GM19351 (cell line): ENCODE results near the gene SRGAP2B.
A peak's percentile ranks its signal among the peaks of the same experiment; 100 is the strongest.
"Not testable (repeated sequence)": the region's sequence is repeated elsewhere in the genome, so short reads cannot be mapped to it uniquely, and the experiment has no call there.

ENCODE experiments used
- ATAC-seq: cut with Tn5 transposase; IDR thresholded peaks from one replicate; pipeline ENCODE4 v1.9.1; 2021; ENCODE audit warnings: mild to moderate bottlenecking, moderate library complexity; ENCODE audit not compliant: unreplicated experiment

Gene SRGAP2B

DNA sequence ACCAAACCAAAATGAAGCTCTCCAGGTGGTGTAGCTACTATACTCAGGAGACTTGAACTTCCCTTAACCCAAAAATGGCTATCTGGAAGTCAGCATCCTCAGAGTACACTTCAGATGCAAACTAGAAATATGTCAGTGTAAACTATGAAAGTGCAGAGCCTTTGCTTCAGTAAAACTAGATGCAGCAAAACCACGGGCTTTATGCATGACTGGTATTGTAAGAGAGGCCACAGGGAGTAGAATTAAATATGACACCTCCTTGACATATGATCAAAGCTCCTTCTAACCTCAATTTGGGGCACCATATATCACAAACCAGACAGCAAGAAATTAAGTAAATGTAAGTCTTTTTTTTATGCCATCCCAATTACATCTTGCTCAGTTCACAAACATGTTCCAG is 47.6 kb downstream of the SRGAP2B start:
- ATAC-seq: peak; percentile 86

DNA sequence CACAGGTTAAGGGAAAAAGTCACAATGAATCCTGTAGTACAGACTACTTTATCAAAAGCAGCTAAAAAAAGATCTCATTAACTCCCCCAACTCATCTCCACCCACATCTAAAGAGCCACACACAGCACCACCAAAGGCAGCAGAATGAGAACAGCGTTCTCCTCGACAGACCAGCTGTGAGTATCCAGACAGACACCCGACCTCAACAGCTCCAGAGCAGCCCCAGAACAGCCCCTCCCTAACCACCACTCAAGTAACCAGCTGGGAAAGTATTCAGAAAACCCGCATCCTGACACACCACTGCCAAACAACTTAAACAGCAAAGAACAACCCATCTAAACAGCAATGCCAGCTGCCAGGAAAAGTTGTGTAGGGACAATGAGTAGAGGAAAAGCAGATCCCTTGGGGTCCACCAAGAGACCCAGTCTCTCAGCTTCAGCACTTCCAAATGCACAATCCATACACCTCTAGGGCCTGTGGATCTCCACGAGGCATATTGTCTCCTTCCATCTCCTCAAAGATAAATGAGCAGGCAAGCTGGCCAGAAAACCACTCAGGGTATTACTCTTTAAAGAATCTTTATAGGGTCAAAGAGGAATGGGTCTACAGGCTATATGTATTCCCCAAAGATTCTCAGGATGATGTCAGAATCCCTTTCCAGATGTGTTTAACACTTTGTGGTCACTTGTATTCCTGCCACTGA is 49.4 kb downstream of the SRGAP2B start:
- not testable (repeated sequence) for ATAC-seq

DNA sequence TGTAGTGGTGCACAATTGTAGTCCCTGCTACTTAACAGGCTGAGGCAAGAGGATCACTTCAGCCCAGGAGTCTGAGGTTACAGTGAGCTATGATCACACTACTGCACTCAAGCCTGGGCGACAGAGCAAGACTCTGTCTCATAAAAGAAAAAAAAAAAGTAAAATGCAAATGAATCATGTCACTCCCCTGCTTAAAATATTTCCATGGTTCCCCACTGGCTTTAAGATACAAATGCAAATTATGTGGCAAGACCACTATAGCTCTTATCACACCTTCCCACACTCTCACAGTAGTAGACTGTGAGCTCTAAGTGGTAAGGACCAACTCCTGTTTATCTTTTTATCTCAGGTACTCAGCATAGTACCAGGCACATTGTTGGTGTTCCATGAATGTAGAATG is 53.6 kb downstream of the SRGAP2B start:
- ATAC-seq: peak; percentile 94

DNA sequence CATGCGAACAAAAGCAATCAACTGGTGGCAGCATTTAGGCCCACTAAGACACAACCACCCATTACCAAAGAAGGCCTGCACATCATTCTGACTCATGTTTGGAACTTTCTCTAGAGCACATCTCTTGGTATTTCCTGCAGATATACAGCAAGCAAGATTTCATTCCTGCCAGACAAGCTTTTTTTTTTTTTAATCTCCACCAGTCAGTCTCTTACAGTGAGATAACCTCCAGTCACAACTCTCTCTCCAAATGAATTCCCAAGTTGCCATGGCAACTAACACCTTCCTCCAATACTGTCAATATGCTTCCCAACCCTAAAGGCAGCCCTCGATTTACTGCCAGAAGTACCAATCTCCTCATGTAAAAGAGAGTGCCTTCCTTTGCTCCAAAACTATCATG is 59.1 kb downstream of the SRGAP2B start:
- not testable (repeated sequence) for ATAC-seq

DNA sequence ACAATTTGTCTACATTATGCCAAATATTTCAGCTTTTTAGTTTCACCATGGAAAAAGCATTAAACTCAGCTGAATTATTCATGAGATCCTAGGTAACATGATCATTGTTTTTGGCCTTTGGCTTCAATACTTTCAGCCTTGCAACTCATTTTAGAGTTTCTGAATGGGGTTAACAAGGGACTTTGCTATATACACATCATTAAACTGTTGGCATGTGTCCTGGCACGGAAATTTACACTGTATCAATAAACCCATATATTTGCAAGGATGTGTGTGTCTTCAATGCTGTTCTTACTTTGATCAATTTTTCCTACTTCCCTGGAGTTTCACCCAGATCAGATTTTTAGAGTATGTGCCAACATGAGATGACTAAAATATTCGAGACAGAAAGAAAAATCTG is 61.6 kb downstream of the SRGAP2B start:
- not testable (repeated sequence) for ATAC-seq

DNA sequence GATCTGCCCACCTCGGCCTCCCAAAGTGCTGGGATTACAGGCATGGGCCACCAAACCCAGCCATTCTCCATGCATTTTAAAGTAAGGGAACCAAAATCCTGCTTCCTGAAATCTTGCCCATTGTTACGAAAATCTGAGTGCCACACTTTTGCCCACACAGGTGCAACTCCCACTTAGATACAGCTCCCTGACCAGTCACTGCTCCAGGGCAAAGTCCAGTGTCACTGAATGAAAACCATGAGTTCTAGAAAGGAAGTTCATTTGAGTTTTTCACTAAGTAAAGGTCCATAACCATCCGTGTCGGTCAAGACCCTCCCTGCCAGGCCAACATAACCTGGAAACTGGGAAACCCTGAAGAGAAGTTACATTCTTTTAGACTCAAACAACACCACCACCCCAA is 67.9 kb downstream of the SRGAP2B start:
- ATAC-seq: not testable (repeated sequence)

DNA sequence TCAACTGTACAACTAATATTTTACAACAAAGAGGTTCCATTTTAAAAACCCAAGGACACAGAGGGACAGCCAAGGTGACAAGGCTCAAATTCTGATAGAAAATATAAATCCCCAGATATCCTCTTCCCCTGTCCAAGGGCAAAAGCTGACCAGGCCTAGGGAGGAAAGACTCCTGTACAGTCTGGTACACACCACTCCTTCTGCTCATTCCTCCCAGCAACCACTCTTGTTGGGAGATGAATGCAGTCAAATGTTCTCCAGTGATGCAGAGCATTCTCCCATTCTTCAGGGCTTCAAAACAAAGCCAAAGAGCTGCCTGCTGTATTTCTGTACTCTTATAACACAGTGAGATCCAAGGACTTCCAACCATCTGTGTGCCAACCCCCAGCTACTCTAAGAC is 69.8 kb downstream of the SRGAP2B start:
- not testable (repeated sequence) for ATAC-seq

DNA sequence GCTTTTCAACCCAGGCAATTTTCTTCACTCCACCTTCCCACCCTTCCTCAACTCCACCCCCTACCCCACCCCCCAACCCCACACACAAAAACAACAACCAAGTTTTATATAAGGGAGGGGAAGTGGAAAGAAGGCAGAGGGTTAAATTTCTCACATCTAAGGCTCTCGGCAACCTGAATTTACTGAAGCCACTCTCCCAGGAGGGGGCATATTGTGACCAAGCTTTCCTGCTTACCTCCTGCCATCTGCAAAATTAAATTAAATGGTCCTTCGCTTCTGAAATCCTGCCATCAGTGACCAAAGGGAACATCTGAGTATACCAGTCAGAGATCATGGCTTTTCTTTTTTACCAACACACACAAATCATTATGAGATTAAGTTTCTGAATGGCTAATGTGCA is 72.9 kb downstream of the SRGAP2B start:
- not testable (repeated sequence) for ATAC-seq

DNA sequence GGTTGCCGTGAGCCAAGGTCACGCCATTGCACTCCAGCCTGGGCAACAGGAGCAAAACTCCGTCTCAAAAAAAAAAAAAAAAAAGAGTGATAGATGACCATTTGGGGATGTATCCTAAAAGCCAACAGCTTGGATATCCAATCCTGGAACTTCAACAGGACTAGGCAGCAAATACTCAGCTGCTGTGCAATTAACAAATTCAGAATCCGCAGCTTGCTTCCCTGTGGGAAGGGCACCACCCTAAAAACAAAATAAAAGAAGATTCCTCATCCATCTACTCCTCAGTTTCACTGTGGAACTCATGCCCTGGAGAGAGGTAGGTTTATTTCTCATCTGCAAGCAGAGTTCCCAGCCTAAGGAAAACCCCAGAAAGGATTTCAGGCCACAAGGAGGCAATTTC is 73.4 kb downstream of the SRGAP2B start:
- not testable (repeated sequence) for ATAC-seq

DNA sequence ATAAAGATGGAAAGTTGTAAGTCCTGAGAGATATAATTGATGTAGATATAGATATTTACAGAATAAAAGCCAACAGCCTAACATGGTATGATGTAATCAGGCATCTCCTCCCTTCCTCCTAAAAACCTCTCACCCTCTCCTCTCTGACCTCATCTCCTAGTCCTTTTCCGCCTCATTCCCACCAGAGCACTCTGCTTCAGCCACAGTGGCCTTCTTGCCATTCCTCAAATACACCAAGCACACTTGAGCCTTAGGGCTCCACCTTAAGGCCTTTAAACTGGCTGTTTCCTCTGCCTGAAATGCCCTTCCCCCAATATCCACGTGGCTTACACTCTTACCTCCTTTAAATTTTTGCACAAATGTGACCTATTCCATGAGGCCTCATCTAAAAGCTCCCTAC is 75.4 kb downstream of the SRGAP2B start:
- ATAC-seq: not testable (repeated sequence)

DNA sequence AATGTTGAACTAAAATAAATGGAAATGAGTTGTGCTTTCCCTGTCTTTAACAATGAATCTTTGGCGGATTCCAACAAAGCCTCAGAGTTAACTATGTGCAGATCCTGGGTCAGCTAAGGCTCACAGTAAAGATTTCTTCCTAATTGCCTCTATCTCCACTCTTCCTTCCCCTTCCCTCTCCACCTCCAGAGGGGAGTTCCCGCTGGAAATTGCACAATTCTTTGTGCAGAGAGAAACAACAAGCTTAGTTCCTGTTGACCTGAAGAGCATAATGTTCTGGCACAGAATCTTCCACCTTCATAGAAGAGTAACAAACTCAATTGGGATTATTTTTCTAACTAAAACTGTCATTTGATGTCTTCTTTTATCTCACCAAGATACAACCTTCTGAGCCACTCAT is 77.4 kb downstream of the SRGAP2B start:
- not testable (repeated sequence) for ATAC-seq

DNA sequence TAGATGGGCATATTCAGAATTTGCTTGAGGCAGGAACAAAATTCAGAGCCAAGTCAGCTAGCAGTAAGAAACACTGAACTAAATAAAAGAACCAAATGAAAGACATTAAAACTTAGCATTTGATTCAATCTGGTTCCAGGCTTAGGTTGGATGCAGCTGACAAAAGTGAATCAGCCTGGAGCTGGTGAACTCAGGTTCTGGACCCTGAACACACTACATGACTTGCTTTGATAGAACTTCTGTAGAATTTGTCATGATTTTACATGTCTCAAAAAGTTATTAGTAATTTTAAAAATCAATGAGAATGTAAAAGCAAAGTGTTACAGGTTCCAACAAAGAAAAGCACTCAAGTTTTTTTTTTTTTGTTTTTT is 78.7 kb downstream of the SRGAP2B start:
- not testable (repeated sequence) for ATAC-seq

DNA sequence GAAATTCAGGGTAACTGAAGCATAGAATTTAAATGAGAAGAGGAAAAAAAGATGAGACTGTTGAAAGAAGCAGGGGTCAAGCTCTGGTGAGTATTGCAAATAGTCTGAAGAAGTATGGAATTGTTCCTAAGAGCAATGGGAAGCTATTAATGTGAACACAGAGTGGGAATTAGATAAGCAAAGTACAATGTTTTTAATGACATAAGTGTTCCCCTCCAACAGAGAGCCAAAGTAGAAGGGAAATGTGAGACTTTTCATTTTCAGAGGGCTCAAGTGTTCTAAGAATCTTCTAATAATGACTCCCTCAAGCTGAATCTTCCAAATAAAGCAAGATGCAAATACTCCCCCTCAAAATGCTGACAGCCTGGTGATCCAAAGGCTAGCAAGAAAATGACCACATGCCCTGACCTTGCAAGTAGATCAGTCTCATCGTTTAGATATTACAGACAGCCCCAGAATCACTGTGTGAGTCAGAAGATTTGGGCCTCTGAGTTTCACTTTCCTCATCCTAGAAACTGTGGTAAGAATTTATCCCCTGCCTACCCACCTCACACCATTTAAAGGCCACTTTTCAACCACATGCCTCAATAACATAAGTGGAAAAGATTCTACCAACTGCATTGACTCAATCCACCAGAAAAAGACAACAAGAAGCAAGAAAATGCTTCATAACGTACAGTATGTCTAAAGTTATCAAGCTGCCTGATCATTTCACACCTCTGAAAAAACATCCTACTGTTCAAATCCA is 79.2 kb downstream of the SRGAP2B start:
- ATAC-seq: peak; percentile 66

DNA sequence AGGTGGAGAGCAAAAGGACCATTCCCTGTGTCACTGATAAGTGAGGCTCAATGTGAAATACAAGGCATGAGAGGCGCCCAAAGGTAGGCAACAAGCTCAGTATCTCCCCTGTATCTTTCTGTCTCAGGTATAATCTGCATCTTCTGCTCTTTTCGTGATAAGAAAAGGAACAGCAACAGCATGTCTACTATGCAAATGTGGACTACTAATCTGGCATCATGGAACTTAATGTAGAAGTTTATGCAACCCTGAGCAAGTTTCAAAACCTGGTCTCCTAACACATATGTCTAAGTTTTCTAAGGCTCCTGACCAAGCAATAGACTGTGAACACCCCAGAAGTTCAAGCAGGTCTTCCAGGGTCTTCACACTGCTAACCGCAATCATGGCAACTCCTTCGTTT is 81.8 kb downstream of the SRGAP2B start:
- peak; percentile 43 for ATAC-seq

DNA sequence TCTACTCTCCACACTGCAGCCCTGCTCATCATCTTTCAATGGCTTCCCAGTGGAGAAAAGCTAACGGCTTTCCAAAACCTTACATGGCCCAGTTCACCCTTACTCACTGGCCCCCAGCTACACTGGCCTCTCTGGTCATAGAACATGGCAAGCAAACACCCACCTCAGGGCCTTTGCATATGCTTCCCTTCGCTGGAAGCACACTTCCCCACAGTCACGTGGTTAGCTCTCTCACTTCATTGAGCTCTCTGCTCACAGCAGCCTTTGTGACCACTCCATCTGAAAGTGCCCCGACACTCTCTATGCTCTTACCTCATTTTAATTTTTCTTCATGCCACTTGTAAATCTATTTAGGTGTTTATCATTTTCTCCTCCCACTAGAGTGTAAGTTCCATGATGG is 83.3 kb downstream of the SRGAP2B start:
- not testable (repeated sequence) for ATAC-seq

DNA sequence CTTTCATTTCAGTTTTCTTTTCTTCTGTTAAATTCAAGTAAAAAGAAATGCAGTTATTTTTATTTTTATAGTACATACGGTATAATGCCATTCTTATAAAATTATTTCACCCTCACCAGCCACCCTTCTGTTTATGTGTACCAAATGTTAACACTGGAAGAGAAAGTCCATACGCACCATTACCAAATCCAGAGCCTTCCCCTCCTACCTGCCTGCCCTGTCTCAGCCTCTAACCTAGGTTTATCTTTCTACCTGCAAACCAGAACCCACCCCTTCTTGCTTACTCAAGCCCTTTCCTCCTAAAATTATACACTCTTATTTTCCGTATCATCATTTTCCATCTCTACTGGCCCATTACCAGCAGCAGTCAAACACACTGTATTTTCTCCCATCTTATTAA is 84.5 kb downstream of the SRGAP2B start:
- ATAC-seq: not testable (repeated sequence)

DNA sequence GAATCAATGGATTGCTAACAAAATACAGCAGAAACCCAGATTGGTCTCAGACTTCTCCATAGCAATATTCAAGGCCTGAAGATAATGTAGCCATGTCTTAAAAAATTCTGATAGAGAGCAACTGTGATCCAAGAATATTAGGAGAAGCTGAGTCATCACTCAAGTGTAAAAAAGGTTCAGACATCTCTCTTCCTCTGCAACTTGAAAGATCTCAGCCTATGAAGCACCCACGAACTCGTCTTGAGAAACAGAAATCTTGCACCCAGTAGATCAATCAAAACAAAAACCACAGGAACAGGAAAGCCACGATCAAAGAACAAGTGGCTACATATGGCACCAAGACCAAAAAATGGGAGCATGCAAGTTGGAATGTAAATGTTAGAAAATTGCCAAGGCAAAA is 85.2 kb downstream of the SRGAP2B start:
- ATAC-seq: not testable (repeated sequence)

DNA sequence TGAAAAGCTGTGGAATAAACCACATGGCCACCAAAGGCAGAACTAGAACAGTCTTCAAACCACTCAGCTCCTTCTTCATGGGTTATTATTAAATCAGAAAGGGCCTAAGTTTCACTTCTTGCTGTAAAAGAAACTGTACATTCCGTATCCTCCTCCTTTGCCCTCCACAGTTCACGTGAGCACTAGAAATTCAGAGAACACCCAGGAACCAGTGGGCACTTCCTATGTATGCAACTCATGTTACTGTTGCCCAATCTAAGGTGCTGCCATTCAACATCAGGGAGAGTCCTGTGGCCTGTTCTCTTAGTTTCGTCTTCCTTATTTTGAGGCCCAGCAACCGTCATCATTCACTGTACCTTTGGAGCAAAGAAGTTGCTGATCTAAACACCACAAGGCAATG is 86.7 kb downstream of the SRGAP2B start:
- ATAC-seq: peak; percentile 62

DNA sequence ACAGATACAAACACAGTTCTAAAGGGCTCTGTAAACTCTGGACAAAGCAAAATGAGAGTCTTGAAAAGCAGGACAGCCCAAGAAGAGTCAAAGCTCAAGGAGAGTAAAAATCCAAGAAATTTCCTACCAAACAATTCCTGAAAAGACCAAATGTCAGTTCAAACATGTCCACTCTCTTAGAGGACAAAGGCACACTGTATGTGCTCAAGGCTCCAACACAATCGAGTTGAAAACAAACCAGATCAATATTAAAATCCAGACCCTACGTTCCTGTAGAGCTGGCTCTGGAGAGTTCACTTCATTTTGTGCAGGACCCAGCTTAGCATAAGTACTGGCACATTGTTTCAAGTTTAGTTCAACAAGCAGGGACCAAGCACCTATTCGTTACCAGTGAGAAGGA is 90.0 kb downstream of the SRGAP2B start:
- ATAC-seq: not testable (repeated sequence)

DNA sequence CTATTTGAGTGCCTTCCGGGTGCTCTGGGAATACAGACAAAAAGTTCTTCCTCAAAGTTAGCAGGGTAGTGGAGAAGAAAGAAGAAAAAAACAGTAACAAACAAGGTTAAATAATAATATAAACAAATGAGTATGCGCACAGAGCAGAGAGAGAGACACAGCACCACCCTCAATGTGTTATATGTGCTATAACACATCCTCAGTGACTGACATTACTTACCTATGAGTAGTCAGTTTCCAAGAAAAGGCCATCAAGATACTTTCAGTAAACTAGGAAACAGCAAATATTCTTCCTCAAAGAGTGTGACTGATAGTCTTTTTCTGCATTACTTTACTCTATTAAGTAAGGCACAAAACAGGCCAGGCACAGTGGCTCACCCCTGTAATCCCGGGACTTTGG is 93.7 kb downstream of the SRGAP2B start:
- ATAC-seq: not testable (repeated sequence)

DNA sequence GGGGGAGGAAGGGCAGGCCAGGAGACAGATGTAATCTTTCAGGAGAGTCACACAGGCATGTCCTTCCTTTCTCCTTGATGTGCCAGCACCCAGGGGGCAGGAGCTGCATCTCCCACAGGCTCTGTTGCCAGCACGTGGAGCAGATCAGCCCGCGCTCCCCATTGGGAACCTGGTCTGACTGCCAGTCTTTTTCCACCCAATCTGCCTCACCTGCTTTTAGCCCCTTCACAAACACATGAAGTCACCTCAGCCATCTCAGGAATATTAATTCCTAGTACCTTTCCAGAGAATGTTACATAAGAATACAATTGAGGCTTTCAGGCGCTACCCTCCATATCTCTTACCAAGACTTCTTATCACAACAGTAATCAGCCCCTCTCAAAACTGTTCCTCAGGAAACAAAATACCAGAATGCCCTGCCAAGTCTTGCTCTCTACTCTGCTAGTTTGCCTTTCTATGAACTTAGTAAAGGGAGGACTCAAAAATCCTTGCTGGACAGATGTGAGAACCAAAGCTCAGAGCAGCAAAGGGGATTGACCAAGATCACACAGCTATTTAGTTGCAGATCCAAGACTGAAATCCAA is 94.3 kb downstream of the SRGAP2B start:
- not testable (repeated sequence) for ATAC-seq
